T-helper 1 cell (primary cell): ENCODE data around the gene SLC20A1.

Source experiments
- DNase-seq, 5 donors: peaks; one replicate each; pipeline ENCODE4 v3.0.0-alpha.2; 2012 to 2020

SLC20A1 gene

DNA sequence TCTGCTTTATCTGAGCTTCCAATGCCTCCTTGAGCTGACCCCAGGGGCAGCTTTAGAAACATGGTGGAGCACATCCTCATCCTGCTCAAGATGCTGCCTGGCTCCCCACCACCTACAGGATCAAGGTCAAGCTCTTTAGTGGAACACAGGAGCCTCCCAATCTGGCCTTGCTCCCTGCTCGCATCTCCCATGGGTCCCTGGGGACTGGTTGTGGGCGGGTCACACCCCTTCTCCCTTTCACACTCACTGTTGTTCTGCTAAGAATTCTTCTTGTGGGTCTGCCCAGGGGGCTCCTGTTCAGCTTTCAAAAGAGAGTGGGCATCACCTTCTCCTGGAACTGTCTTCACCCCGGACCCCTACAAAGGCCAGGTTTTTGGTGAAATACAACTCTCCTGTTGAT, 66.7 kb downstream of the SLC20A1 start:
- no peak for DNase-seq

DNA sequence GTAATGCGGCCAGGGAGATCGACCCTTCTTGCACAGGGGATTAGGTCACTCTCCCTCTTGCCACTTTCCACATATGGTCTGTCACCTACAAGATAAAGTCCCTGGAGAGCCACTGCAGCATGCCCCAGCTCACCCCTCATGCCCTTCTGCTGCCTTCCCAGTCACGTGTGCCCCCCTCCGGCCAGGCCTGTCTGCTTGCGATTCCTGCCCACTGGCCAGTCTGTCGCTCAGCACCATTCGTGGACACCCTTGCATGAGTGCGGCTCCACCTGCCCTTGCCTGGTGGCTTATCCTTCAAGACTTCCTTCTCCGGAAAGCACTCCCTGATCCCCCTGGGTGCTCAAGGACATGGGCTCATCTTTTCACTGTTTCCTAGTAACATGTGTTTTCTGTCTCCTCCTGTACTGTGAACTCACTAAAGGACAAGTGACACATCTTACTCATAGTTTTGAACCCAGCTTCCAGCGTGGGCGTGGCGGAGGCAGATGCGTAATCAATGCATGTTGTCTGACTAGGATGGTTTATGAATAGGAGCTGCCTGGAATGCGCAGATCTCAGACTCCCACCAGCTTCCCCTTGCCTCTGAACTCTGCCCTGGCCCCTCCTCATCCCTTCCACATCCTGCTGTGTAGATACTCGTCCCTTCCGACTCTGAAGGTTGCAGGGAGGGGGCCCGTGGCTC, 67.3 kb downstream of the SLC20A1 start:
- no peak for DNase-seq
